Measurements from ENCODE around the gene SFT2D2.
A peak's percentile ranks its signal among the peaks of the same experiment; 100 is the strongest.

The SFT2D2 gene

GRCh38 chr1:168230709-168231108 lies 4.9 kb downstream of the SFT2D2 start:
- Histone ChIP-seq H3K9me2 (replicated peaks; ENCODE audit: low read depth, low read length) (no peaks in the 10 kb centered on the region), H3K36me3 (ENCODE audit: insufficient read depth, low read length) (peaks cover 32% of the 10 kb centered on the region; the same call in 1 of the 2 replicates), H3K9ac (ENCODE audit: low read depth, low read length, poor library complexity, severe bottlenecking) (no peak overlapping the region), H3K9me3 (ENCODE audit: insufficient read depth, low read depth, low read length) (no peaks in the 10 kb centered on the region), H3F3A (ENCODE audit: low read depth) (no peaks in the 10 kb centered on the region), H2AFZ (ENCODE audit: low read length) (no peak overlapping the region), H3K4me3 (ENCODE audit: low read length, poor library complexity, severe bottlenecking) (no peak overlapping the region), H3K79me2 (ENCODE audit: insufficient read depth, low read length) (peaks cover 79% of the 10 kb centered on the region), H3K4me1 (ENCODE audit: insufficient read depth, low read length, poor library complexity, severe bottlenecking) (peaks cover 48% of the 10 kb centered on the region), H3K4me2 (ENCODE audit: low read depth, low read length, poor library complexity, severe bottlenecking) (peak overlapping the region; percentile 14), H4K20me1 (ENCODE audit: insufficient read depth, low read length, poor library complexity, severe bottlenecking) (peaks cover 46% of the 10 kb centered on the region), H3K27me3 (ENCODE audit: insufficient read depth, low read length, poor library complexity, severe bottlenecking) (no peaks in the 10 kb centered on the region)
- TF ChIP-seq CTCF (conservative IDR thresholded peaks at IDR 0.05; ENCODE audit: low read length): no peak
- TF ChIP-seq EZH2phosphoT487 (IDR thresholded peaks at IDR 0.05; ENCODE audit: borderline replicate concordance): no peak

DNA sequence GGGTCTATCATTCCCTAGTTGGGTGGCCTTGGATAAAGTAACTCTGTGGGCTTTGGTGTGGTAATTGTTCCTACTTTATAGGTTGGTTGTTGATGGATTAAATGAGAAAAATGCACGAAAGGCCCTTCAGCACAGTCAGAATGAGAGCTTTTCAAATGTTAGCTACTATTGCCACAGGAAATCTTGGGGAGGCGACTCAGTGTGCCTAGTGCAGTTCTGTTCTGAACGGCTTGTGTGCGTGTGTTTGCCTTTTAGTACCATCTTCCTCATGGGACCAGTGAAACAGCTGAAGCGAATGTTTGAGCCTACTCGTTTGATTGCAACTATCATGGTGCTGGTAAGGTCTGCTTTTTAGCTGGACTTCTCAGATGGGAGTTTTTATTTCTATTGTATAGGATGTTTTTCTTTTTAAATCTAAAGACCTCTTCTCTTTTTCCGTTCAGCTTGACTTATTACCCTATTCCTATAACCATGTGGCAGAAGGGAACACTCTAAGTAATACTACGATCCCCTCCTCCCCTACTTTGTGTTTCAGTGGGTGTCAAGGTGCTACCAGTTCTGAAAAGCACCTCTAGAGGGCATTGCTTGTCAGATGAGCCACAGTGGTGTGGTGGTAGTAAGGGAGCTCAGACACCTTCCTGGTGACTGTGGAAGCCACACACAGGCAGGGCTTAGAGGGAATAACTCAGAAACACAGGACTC lies 9.2 kb downstream of the SFT2D2 start:
- H3K27me3 ChIP-seq (ENCODE audit: insufficient read depth, low read length, poor library complexity, severe bottlenecking): no peaks in the 10 kb centered on the region
- no peaks in the 10 kb centered on the region for H3K9me2 ChIP-seq (replicated peaks; ENCODE audit: low read depth, low read length)
- H3K9ac ChIP-seq (ENCODE audit: low read depth, low read length, poor library complexity, severe bottlenecking): no peak overlapping the region
- peaks cover 70% of the 10 kb centered on the region; the same call in 1 of the 2 replicates for H3K36me3 ChIP-seq (ENCODE audit: insufficient read depth, low read length)
- peaks cover 15% of the 10 kb centered on the region for H4K20me1 ChIP-seq (ENCODE audit: insufficient read depth, low read length, poor library complexity, severe bottlenecking)
- no peak overlapping the region for H3K4me3 ChIP-seq (ENCODE audit: low read length, poor library complexity, severe bottlenecking)
- H3K79me2 ChIP-seq (ENCODE audit: insufficient read depth, low read length): peaks cover 43% of the 10 kb centered on the region
- peak overlapping the region; percentile 26 for H3K4me2 ChIP-seq (ENCODE audit: low read depth, low read length, poor library complexity, severe bottlenecking)
- H3K9me3 ChIP-seq (ENCODE audit: insufficient read depth, low read depth, low read length): no peaks in the 10 kb centered on the region
- peaks cover 22% of the 10 kb centered on the region for H3K4me1 ChIP-seq (ENCODE audit: insufficient read depth, low read length, poor library complexity, severe bottlenecking)
- no peak for TF ChIP-seq EZH2phosphoT487 (IDR thresholded peaks at IDR 0.05; ENCODE audit: borderline replicate concordance)
- TF ChIP-seq CTCF (conservative IDR thresholded peaks at IDR 0.05; ENCODE audit: low read length): peak; percentile 88
- H2AFZ ChIP-seq (ENCODE audit: low read length): no peak overlapping the region
- H3F3A ChIP-seq (ENCODE audit: low read depth): no peaks in the 10 kb centered on the region

DNA sequence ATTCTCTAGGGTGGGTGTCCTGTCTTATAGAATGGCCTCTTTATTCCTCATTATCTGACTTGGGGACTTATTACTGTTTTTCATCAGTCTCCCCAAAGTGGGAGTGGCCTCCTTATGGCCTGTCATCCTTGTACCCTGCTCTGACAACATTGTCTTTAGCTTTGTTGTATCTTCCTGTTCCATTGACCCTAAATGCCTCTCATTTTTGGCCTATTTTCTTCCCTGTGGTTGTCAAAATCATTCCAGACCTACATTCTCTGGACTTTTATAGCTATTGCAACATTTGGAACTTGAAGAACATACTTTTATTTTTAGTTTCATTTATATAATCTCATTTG lies 9.7 kb downstream of the SFT2D2 start:
- H4K20me1 ChIP-seq (ENCODE audit: insufficient read depth, low read length, poor library complexity, severe bottlenecking): peaks cover 12% of the 10 kb centered on the region
- H3K4me1 ChIP-seq (ENCODE audit: insufficient read depth, low read length, poor library complexity, severe bottlenecking): peaks cover 19% of the 10 kb centered on the region
- no peak overlapping the region for H3K9ac ChIP-seq (ENCODE audit: low read depth, low read length, poor library complexity, severe bottlenecking)
- H3K4me3 ChIP-seq (ENCODE audit: low read length, poor library complexity, severe bottlenecking): no peak overlapping the region
- H3K9me2 ChIP-seq (replicated peaks; ENCODE audit: low read depth, low read length): no peaks in the 10 kb centered on the region
- peaks cover 73% of the 10 kb centered on the region; the same call in 1 of the 2 replicates for H3K36me3 ChIP-seq (ENCODE audit: insufficient read depth, low read length)
- peaks cover 38% of the 10 kb centered on the region; the same call in 1 of the 2 replicates for H3K79me2 ChIP-seq (ENCODE audit: insufficient read depth, low read length)
- H3K9me3 ChIP-seq (ENCODE audit: insufficient read depth, low read depth, low read length): no peaks in the 10 kb centered on the region
- H3F3A ChIP-seq (ENCODE audit: low read depth): no peaks in the 10 kb centered on the region
- no peak overlapping the region for H2AFZ ChIP-seq (ENCODE audit: low read length)
- peak overlapping the region; percentile 26 for H3K4me2 ChIP-seq (ENCODE audit: low read depth, low read length, poor library complexity, severe bottlenecking)
- H3K27me3 ChIP-seq (ENCODE audit: insufficient read depth, low read length, poor library complexity, severe bottlenecking): no peaks in the 10 kb centered on the region
- TF ChIP-seq CTCF (conservative IDR thresholded peaks at IDR 0.05; ENCODE audit: low read length): no peak
- TF ChIP-seq EZH2phosphoT487 (IDR thresholded peaks at IDR 0.05; ENCODE audit: borderline replicate concordance): no peak

Measured in Loucy (cell line).